GM12878 (cell line): ENCODE data around the gene HSD17B12. TPM values are rescaled to one million over a fixed set of nuclear protein-coding genes. Genes with fewer than 3 reads are reported as not detected.

Source experiments
- ASH2L ChIP-seq: fragments of 300-600, 200-600 bp; sonication (generic); IDR thresholded peaks from 2 replicates; pipeline ENCODE4 v1.6.1; 2017; ENCODE audit warnings: low read depth, mild to moderate bottlenecking, borderline replicate concordance
- E2F4 ChIP-seq: IDR thresholded peaks from 2 replicates; pipeline ENCODE4 v1.6.1; 2012; ENCODE audit warnings: low read depth, low read length, improper control_type of control experiment
- FOXK2 ChIP-seq: fragments of 450-650 bp; IDR thresholded peaks from 2 replicates; pipeline ENCODE4 v1.6.1; 2017; ENCODE audit warnings: mild to moderate bottlenecking, moderate library complexity
- MTA3 ChIP-seq: IDR thresholded peaks from 2 replicates; pipeline ENCODE4 v1.6.1; 2012; ENCODE audit warnings: low read length, inconsistent platforms, borderline replicate concordance
- MYB ChIP-seq: fragments of 150-350 bp; IDR thresholded peaks from 2 replicates; pipeline ENCODE4 v1.6.1; 2014; ENCODE audit warnings: mild to moderate bottlenecking, low read depth, low read length, borderline replicate concordance
- POLR2AphosphoS2 ChIP-seq: IDR thresholded peaks from 2 replicates; pipeline ENCODE4 v1.6.1; 2011; ENCODE audit warnings: low read depth, mild to moderate bottlenecking, low read length, improper control_type of control experiment, moderate library complexity
- RAD21 ChIP-seq: IDR thresholded peaks from 2 replicates; pipeline ENCODE4 v1.6.1; 2011; ENCODE audit warnings: mild to moderate bottlenecking, low read depth, low read length, moderate library complexity; ENCODE audit not compliant: insufficient read depth
- RELA ChIP-seq: fragments of 450-650 bp; IDR thresholded peaks from 2 replicates; pipeline ENCODE4 v1.8.0; 2014; ENCODE audit warnings: borderline replicate concordance; ENCODE audit not compliant: partially characterized antibody
- SIX5 ChIP-seq: IDR thresholded peaks from 2 replicates; pipeline ENCODE4 v1.6.1; 2011; ENCODE audit warnings: mild to moderate bottlenecking, low read depth, low read length, moderate library complexity; ENCODE audit not compliant: severe bottlenecking
- SUPT20H ChIP-seq: IDR thresholded peaks from 2 replicates; pipeline ENCODE4 v1.6.1; 2011; ENCODE audit warnings: low read depth, mild to moderate bottlenecking, low read length, moderate library complexity, borderline replicate concordance; ENCODE audit not compliant: control insufficient read depth
- SUZ12 ChIP-seq: fragments of 200-600 bp; sonication (generic); IDR thresholded peaks from one replicate; pipeline ENCODE4 v1.6.1; 2018; ENCODE audit warnings: antibody characterized with exemption, mild to moderate bottlenecking; ENCODE audit not compliant: unreplicated experiment
- TAF1 ChIP-seq: IDR thresholded peaks from 2 replicates; pipeline ENCODE4 v1.6.1; 2011; ENCODE audit warnings: mild to moderate bottlenecking, low read depth, low read length, borderline replicate concordance
- TARDBP ChIP-seq: IDR thresholded peaks from 2 replicates; pipeline ENCODE4 v1.6.1; 2016; ENCODE audit warnings: borderline replicate concordance
- TCF12 ChIP-seq: IDR thresholded peaks from 2 replicates; pipeline ENCODE4 v1.6.1; 2011; ENCODE audit warnings: low read depth, mild to moderate bottlenecking, low read length
- ZBED1 ChIP-seq: IDR thresholded peaks from 2 replicates; pipeline ENCODE4 v1.6.1; 2016; ENCODE audit warnings: borderline replicate concordance
- ZBTB11 ChIP-seq: fragments of 450-650 bp; formaldehyde crosslinking; IDR thresholded peaks from 2 replicates; pipeline ENCODE4 v1.5.0; 2022; ENCODE audit warnings: mild to moderate bottlenecking, missing genetic modification characterization
- polyA plus RNA-seq, 11 experiments: library from polyadenylated mRNA; depleted of rRNA in 4 of 11; unstranded in 6 of 11; stranded (reverse) in 5 of 11; fragments of >200 nt; fragmentation: Nextera tagmentation in 4 of 11; fragmentation: Illumina TruSeq in 1 of 11; extraction: Ambion mirVana in 4 of 11; extraction: Trizol in 1 of 11; gene quantifications; 1 replicate in 1 of 11; 2 replicates in 10 of 11; pipeline versions ENCODE4 v1.2.1 to v1.2.3, GENCODE V29; 2011 to 2016; ENCODE audit warnings: inconsistent platforms in 2 of 11, missing spikeins in 2 of 11, low read depth in 1 of 11
- total RNA-seq, 4 experiments: library from RNA; depleted of rRNA in 3 of 4; stranded (reverse); fragments of >200 nt in 3 of 4; fragmentation: Illumina TruSeq in 1 of 4; extraction: Trizol in 1 of 4; gene quantifications; 2 replicates each; pipeline versions ENCODE4 v1.2.1 to v1.2.3, GENCODE V29; 2013 to 2021
- TF ChIP-seq, protein P1 (sequence below): fragments of 450-650 bp; IDR thresholded peaks from 2 replicates; pipeline ENCODE4 v1.6.1; 2017; ENCODE audit warnings: mild to moderate bottlenecking, moderate library complexity
- TF ChIP-seq, protein P2 (sequence below): fragments of 450-650 bp; IDR thresholded peaks from 2 replicates; pipeline ENCODE4 v1.6.1; 2016; ENCODE audit warnings: mild to moderate bottlenecking
- TF ChIP-seq, protein P3 (sequence below): IDR thresholded peaks from 2 replicates; pipeline ENCODE4 v1.6.1; 2011; ENCODE audit warnings: borderline replicate concordance, low read depth, mild to moderate bottlenecking, moderate library complexity, mixed read lengths, low read length; ENCODE audit not compliant: insufficient read depth; ENCODE audit errors: extremely low read length

The HSD17B12 gene
- total and polyA plus RNA-seq, 10 of the 15 experiments (the other 5 are each of a cell fraction or from before 2014, with no cell fraction given): 23.6 to 88.0 (median 64.7) TPM

DNA sequence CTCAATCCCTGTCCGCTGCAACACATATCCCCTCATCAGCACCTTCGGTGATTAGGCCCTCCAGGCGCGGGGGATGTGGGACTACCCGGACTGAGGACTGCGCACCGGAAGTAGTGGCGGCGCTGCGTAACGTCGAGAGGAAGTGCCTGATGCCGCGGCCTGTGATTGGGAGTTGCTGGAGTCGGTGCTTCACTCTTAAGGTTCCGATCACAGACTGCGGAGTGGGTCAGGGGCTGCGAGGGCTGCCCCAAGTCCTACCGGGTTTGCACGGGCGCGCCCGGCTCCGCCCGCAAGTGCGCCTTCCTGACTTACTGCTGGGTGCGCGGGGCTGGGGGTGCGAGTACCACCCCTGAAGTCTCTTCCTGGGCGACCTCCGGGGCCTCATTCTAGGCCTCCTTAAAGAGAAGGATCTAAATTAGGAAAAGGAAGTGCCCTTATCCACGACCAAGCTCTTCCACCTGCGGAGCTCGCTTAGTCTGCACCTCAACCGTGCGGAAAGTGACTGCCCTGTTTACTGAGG is 200.2 kb downstream of the HSD17B12 start, which contains the start of gene ALKBH3 (continued):
- TF ChIP-seq, protein P1, sequence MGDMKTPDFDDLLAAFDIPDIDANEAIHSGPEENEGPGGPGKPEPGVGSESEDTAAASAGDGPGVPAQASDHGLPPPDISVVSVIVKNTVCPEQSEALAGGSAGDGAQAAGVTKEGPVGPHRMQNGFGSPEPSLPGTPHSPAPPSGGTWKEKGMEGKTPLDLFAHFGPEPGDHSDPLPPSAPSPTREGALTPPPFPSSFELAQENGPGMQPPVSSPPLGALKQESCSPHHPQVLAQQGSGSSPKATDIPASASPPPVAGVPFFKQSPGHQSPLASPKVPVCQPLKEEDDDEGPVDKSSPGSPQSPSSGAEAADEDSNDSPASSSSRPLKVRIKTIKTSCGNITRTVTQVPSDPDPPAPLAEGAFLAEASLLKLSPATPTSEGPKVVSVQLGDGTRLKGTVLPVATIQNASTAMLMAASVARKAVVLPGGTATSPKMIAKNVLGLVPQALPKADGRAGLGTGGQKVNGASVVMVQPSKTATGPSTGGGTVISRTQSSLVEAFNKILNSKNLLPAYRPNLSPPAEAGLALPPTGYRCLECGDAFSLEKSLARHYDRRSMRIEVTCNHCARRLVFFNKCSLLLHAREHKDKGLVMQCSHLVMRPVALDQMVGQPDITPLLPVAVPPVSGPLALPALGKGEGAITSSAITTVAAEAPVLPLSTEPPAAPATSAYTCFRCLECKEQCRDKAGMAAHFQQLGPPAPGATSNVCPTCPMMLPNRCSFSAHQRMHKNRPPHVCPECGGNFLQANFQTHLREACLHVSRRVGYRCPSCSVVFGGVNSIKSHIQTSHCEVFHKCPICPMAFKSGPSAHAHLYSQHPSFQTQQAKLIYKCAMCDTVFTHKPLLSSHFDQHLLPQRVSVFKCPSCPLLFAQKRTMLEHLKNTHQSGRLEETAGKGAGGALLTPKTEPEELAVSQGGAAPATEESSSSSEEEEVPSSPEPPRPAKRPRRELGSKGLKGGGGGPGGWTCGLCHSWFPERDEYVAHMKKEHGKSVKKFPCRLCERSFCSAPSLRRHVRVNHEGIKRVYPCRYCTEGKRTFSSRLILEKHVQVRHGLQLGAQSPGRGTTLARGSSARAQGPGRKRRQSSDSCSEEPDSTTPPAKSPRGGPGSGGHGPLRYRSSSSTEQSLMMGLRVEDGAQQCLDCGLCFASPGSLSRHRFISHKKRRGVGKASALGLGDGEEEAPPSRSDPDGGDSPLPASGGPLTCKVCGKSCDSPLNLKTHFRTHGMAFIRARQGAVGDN: peak; percentile 39; the same call in 1 of the 2 replicates
- TF ChIP-seq TCF12 (no peak), TARDBP (peak; percentile 87; the same call in 1 of the 2 replicates), E2F4 (no peak), MYB (no peak), ZBED1 (no peak), TAF1 (peak; percentile 77; the same call in 1 of the 2 replicates), MTA3 (no peak), SUPT20H (no peak), ZBTB11 (CRISPR knock-in tag) (peak; percentile 98), ASH2L (no peak), FOXK2 (peak; percentile 70), RELA (peak; percentile 50), RAD21 (no peak), SUZ12 (no peak), POLR2AphosphoS2 (peak; percentile 64; the same call in 1 of the 2 replicates), SIX5 (peak; percentile 68)
- TF ChIP-seq, protein P2, sequence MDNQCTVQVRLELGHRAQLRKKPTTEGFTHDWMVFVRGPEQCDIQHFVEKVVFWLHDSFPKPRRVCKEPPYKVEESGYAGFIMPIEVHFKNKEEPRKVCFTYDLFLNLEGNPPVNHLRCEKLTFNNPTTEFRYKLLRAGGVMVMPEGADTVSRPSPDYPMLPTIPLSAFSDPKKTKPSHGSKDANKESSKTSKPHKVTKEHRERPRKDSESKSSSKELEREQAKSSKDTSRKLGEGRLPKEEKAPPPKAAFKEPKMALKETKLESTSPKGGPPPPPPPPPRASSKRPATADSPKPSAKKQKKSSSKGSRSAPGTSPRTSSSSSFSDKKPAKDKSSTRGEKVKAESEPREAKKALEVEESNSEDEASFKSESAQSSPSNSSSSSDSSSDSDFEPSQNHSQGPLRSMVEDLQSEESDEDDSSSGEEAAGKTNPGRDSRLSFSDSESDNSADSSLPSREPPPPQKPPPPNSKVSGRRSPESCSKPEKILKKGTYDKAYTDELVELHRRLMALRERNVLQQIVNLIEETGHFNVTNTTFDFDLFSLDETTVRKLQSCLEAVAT: no peak; the same call in 1 of the 2 replicates
- TF ChIP-seq, protein P3, sequence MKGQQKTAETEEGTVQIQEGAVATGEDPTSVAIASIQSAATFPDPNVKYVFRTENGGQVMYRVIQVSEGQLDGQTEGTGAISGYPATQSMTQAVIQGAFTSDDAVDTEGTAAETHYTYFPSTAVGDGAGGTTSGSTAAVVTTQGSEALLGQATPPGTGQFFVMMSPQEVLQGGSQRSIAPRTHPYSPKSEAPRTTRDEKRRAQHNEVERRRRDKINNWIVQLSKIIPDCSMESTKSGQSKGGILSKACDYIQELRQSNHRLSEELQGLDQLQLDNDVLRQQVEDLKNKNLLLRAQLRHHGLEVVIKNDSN: peak; percentile 26
